BJ (cell line): ENCODE results near the gene ERC1. TPM values are rescaled to one million over a fixed set of nuclear protein-coding genes. Genes with fewer than 3 reads are reported as not detected.

Experiments
- CTCF ChIA-PET: fragments of 350-600 bp; formaldehyde crosslinking; extraction: SDS; loops from one replicate; lab custom pipeline; 2021; ENCODE audit warnings: antibody characterized with exemption, inconsistent platforms; lab: Yijun Ruan, JAX
- POLR2A ChIA-PET: fragments of 300-600 bp; sonication (Branson Sonifier 250); formaldehyde crosslinking; extraction: SDS; loops from one replicate; lab custom pipeline; 2021; ENCODE audit warnings: antibody characterized with exemption; lab: Charles Lee
- DNase-seq: peaks from one replicate; pipeline ENCODE4 v3.0.0-alpha.2; 2011; ENCODE audit warnings: low read depth
- H3K27me3 ChIP-seq: 2 replicates; pipeline ENCODE4 v1.6.0; 2011; ENCODE audit warnings: low read length; ENCODE audit not compliant: control insufficient read depth, insufficient read depth
- H3K36me3 ChIP-seq: 2 replicates; pipeline ENCODE4 v1.5.1; 2011; ENCODE audit warnings: low read length; ENCODE audit not compliant: control insufficient read depth, insufficient read depth
- H3K4me3 ChIP-seq: 2 replicates; pipeline ENCODE4 v1.5.1; 2011; ENCODE audit warnings: low read depth, mild to moderate bottlenecking, control low read depth, low read length
- polyA plus RNA-seq: library from polyadenylated mRNA; depleted of rRNA; stranded (reverse); fragments of >200 nt; gene quantifications from 2 replicates; pipeline ENCODE4 v1.2.3, GENCODE V29; 2011
- TF ChIP-seq, protein P1 (sequence below): IDR thresholded peaks from 2 replicates; pipeline ENCODE4 v1.5.1; 2011; ENCODE audit warnings: low read depth, mild to moderate bottlenecking, control low read depth, inconsistent platforms, low read length, moderate library complexity; ENCODE audit not compliant: insufficient read depth

Gene ERC1
- polyA plus RNA-seq, 1 experiment = 14.5 TPM

DNA sequence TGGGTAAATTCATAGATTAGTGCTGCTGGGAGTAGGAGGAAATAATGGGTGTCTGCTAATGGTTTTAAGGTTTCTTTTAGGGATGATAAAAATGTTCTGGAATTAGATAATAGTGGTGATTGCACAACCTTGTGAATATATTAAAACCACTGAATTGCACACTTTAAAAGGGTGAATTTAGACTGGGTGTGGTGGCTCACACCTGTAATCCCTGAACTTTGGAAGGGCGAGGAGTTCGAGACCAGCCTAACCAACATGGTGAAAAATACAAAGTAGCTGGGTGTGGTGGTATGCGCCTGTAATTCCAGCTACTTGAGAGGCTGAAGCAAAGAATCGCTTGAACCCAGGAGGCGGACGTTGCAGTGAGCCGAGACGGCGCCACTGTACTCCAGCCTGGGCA, 42.8 kb upstream of the ERC1 start:
- Histone ChIP-seq H3K4me3 (peak overlapping the region; percentile 75), H3K36me3 (no peaks in the 10 kb centered on the region), H3K27me3 (no peaks in the 10 kb centered on the region)
- ChIA-PET CTCF (interaction anchor here (1.5 to 1.8 kb wide), 2 partner anchors 12 to 635 kb away, joined by 7 to 8 read pairs; no protein-coding TSS in a partner anchor), POLR2A (no interaction called here)
- TF ChIP-seq, protein P1, sequence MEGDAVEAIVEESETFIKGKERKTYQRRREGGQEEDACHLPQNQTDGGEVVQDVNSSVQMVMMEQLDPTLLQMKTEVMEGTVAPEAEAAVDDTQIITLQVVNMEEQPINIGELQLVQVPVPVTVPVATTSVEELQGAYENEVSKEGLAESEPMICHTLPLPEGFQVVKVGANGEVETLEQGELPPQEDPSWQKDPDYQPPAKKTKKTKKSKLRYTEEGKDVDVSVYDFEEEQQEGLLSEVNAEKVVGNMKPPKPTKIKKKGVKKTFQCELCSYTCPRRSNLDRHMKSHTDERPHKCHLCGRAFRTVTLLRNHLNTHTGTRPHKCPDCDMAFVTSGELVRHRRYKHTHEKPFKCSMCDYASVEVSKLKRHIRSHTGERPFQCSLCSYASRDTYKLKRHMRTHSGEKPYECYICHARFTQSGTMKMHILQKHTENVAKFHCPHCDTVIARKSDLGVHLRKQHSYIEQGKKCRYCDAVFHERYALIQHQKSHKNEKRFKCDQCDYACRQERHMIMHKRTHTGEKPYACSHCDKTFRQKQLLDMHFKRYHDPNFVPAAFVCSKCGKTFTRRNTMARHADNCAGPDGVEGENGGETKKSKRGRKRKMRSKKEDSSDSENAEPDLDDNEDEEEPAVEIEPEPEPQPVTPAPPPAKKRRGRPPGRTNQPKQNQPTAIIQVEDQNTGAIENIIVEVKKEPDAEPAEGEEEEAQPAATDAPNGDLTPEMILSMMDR = no peak
- no peak for DNase-seq

DNA sequence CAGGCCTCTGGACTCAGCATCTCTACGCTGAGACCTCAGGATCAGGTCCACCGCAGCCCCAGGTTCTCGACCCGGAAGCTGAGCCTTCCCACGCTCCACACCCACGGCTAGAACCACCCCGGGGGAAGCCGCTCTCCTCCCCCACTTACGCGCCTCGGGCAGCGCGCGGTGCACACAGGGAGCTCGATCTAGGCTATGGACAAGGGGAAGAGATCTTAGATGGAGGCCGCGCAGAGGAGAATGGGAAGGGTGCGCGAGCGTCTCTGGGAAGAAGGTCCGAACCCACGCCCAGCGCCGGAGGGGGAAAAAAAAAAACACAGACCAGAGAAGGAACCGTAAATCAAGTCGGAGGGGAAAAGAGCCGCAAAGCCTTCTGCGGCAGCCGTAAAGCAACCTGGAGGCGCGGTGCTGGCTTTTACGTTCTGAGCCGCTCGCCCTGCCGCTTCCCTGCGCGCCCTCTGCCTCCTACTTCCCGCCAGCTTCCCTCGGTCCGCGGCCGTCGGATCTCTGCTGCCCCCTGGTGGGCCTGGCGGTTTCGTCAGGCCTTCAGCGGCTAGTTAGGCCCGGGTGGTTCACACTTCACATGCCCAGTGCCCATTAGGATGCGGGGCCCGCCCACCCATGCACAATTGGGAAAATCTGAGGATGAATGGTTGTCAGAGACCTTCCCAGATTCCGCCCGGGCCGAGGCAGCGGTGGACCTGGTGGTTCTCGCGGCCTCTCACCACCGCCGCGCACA, 41.4 kb upstream of the ERC1 start, which contains the start of gene RAD52:
Gene RAD52 (minus strand): TSS at position 242 of the 739 bp plus-strand sequence. CDS start 16,636 bp downstream, outside the sequence.
- ChIA-PET CTCF (interaction anchor here (0.5 to 2.2 kb wide), 30 partner anchors 10 to 634 kb away, joined by 3 to 21 read pairs (median 3); no protein-coding TSS in a partner anchor), POLR2A (interaction anchor here (0.5 to 0.9 kb wide), 3 partner anchors 12 to 273 kb away, joined by 3 to 4 read pairs (median 3); no protein-coding TSS in a partner anchor)
- Histone ChIP-seq H3K27me3 (no peaks in the 10 kb centered on the region), H3K4me3 (peak within 1 kb of the TSS; percentile 75), H3K36me3 (no peaks in the 10 kb centered on the region)
- peak; percentile 92 for DNase-seq
- TF ChIP-seq, protein P1 = peak; percentile 93

DNA sequence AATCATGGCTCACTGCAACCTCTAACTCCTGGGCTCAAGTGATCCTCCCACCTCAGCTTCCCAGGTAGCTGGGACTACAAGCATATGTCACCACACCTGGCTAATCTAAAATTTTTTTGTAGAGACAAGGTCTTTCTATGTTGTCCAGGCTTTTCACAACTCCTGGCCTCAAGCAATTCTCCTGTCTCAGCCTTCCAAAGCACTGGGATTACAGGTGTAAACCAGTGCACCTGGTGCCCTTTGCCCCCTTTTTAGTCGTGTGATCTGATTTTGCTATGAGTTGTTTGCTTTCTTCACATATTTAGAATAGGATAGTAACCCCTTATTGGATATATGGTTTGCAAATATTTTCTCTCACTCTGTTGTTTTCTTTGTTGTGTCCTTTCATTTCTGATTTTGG, 39.8 kb upstream of the ERC1 start:
- no peak for DNase-seq
- Histone ChIP-seq H3K36me3 (no peaks in the 10 kb centered on the region), H3K27me3 (no peaks in the 10 kb centered on the region), H3K4me3 (no peak overlapping the region)
- POLR2A ChIA-PET = no interaction called here
- CTCF ChIA-PET = interaction anchor here (0.6 to 1.5 kb wide), 3 partner anchors 25 to 142 kb away, joined by 3 to 4 read pairs (median 3); no protein-coding TSS in a partner anchor
- TF ChIP-seq, protein P1 = no peak

DNA sequence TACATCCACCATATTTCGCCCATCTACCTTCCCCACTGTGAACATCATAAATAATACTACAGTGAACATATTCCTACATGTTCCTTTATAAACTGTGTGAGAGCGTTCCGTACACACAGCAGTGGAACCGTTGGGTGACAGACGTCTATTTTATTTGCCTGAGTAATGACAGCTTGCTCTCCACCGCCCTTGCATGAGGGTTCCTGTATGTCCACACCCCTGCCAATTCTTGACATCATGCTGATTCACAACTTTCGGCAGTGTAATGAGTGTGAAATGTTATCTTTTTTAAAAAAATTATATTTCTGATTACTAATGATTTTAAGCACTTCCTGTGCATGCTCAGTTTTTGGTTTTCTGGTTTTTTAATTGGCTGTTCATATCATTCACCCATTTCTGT, 37.2 kb upstream of the ERC1 start:
- no peaks in the 10 kb centered on the region for H3K27me3 ChIP-seq
- ChIA-PET POLR2A (no interaction called here), CTCF (interaction anchor here (0.7 to 1.3 kb wide), 2 partner anchors 62 to 139 kb away, joined by 3 read pairs; no protein-coding TSS in a partner anchor)
- DNase-seq = peak; percentile 10
- H3K36me3 ChIP-seq = no peaks in the 10 kb centered on the region
- TF ChIP-seq, protein P1 = no peak
- H3K4me3 ChIP-seq = no peak overlapping the region

DNA sequence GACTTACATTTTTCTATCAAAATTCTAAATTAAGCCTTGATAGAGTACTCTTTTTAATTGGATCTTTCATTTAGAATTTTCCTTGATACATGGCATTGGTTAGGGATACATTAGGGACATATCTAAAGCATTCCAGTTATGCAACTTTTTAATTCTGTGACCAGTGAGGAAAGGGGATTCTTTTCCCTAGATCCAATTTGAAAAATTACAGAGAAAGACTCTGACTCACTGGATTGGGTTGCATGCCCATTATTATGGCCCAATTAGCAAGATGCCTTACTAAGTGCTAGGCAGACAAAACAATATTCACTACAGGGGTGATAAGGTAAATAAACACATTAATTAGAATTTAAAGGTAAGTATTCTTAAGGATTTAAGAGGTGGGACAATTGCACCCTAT, 36.3 kb upstream of the ERC1 start:
- TF ChIP-seq, protein P1 = no peak
- DNase-seq = peak; percentile 5
- H3K4me3 ChIP-seq = no peak overlapping the region
- H3K27me3 ChIP-seq = no peaks in the 10 kb centered on the region
- H3K36me3 ChIP-seq = no peaks in the 10 kb centered on the region
- ChIA-PET CTCF (no interaction called here), POLR2A (no interaction called here)
